HUES6 (cell line): ENCODE measurements around the gene DQX1.

Experiments used
- H3K27ac ChIP-seq: 2 replicates; pipeline ENCODE4 v1.7.0; 2013; ENCODE audit warnings: low read depth, mild to moderate bottlenecking, low read length, inconsistent platforms
- H3K27me3 ChIP-seq: 2 replicates; pipeline ENCODE4 v1.6.1; 2013; ENCODE audit warnings: low read length; ENCODE audit not compliant: control insufficient read depth, insufficient read depth
- H3K36me3 ChIP-seq: 2 replicates; pipeline ENCODE4 v1.6.1; 2013; ENCODE audit warnings: low read length; ENCODE audit not compliant: control insufficient read depth, insufficient read depth
- H3K4me1 ChIP-seq: 2 replicates; pipeline ENCODE4 v1.6.1; 2013; ENCODE audit warnings: low read length; ENCODE audit not compliant: control insufficient read depth, insufficient read depth
- H3K4me3 ChIP-seq: 2 replicates; pipeline ENCODE4 v1.5.1; 2013; ENCODE audit warnings: low read depth, low read length
- H3K9ac ChIP-seq: one replicate; pipeline ENCODE4 v1.6.1; 2013; ENCODE audit warnings: mild to moderate bottlenecking, low read length
- H3K9me3 ChIP-seq: 2 replicates; pipeline ENCODE4 v1.6.1; 2013; ENCODE audit warnings: low read depth, low read length; ENCODE audit not compliant: control insufficient read depth, insufficient read depth

The DQX1 gene

DNA sequence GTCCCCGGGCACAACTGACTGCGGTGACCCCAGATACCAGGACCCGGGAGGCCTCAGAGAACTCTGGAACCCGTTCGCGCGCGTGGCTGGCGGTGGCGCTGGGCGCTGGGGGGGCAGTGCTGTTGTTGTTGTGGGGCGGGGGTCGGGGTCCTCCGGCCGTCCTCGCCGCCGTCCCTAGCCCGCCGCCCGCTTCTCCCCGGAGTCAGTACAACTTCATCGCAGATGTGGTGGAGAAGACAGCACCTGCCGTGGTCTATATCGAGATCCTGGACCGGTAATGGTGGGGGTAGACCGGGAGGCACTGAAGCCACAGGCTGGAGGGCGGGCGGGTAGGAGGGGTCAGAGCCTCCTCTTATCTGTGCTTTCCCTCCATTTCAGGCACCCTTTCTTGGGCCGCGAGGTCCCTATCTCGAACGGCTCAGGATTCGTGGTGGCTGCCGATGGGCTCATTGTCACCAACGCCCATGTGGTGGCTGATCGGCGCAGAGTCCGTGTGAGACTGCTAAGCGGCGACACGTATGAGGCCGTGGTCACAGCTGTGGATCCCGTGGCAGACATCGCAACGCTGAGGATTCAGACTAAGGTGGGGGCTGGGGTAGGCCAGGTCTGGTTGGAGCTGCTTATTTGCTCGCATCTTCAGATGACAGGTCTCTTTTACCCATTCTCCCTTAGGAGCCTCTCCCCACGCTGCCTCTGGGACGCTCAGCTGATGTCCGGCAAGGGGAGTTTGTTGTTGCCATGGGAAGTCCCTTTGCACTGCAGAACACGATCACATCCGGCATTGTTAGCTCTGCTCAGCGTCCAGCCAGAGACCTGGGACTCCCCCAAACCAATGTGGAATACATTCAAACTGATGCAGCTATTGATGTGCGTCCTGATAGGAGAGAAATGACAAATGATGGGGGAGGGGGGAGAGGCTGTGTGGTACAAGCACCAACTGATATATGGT, 4.5 kb upstream of the DQX1 start:
- H3K27me3 ChIP-seq = no peaks in the 10 kb centered on the region
- no peak overlapping the region; the same call in 1 of the 2 replicates for H3K27ac ChIP-seq
- H3K4me1 ChIP-seq = peaks cover 12% of the 10 kb centered on the region
- H3K4me3 ChIP-seq = peak overlapping the region; percentile 99
- peaks cover 58% of the 10 kb centered on the region for H3K36me3 ChIP-seq
- peak overlapping the region; percentile 62 for H3K9ac ChIP-seq
- H3K9me3 ChIP-seq = no peaks in the 10 kb centered on the region

DNA sequence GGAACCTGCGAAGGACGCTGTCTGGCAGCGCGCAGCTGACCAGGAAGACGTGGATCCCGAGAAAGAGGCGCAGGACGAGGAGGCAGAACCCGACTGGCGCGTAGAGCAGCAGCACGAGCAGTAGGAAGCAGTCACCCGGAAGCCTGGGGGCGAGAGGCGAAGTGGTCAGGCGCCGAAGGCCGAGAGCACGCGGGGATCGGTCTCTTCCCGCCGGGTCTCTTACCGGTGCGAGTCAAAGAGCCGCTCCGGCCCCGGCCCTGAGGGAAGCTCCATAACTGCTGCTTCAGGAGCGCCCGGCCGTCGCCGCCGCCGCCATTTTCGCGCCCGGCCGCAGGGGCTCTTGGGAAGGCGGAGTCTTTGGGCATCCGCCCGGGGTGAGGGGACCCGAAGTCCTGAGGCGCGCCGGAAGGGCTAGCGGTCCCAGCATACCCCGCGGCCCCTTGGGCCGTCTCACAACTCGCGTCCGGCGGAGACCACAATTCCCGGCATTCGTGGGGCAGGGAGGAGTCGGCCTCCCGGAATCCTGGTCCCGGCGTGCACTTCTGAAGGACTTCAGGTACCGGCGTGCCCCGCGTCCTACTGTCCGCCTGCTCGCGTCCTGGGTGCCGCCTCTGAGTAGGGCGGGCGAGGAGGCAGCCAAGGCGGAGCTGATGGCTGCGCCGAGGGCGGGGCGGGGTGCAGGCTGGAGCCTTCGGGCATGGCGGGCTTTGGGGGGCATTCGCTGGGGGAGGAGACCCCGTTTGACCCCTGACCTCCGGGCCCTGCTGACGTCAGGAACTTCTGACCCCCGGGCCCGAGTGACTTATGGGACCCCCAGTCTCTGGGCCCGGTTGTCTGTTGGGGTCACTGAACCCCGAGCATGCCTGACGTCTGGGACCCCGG, 3.6 kb upstream of the DQX1 start, which contains the start of the genes AUP1 and HTRA2:
TSS of gene AUP1 (minus strand) at position 350 of the 882 bp plus-strand sequence. CDS start at position 273, 77 bp downstream.
TSS of gene HTRA2 (plus strand) at position 577 of the 882 bp plus-strand sequence. CDS start at position 651, 74 bp downstream.
- H3K27ac ChIP-seq = peak within 1 kb of the TSS; percentile 90
- no peaks in the 10 kb centered on the region for H3K27me3 ChIP-seq
- peak within 1 kb of the TSS; percentile 99 for H3K4me3 ChIP-seq
- peaks cover 57% of the 10 kb centered on the region for H3K36me3 ChIP-seq
- H3K9me3 ChIP-seq = no peaks in the 10 kb centered on the region
- peaks cover 12% of the 10 kb centered on the region for H3K4me1 ChIP-seq
- H3K9ac ChIP-seq = peak within 1 kb of the TSS; percentile 97

DNA sequence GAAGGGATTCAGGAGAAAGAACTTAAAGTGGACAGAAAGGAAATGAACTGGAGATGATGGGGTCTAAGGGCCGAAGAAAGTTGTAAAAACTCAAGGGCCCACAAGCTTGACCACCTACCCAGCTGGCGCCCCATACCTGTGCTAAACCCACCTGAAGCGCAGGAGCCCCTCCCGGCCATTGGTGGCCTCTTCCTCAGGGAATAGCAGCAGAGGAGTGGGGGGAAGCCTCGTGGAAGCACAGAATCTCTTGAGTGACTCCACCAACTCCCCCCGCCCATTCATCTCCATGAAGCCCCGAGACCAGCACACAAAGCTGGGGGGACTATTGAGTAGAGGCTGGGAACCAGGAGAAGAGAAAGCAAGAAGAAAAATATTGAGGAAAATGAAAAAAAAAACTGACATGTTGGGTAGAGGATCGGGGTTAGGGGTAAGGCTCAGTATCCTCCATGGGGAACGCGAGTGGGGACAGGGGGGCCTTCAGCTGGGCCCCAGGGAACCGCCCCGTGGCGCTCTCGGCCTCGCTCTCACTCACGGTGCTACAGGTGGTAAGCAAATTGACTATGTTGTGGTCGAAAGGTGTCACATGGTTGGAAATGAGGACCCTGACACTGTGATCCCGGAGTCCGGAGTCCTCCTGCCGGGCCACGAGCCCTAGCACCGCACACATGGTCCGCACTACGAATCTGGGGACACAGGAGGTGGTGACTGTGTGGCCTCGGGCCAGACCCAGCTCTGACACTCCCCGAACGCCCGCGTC, 2.7 kb upstream of the DQX1 start:
- Histone ChIP-seq H3K36me3 (peaks cover 50% of the 10 kb centered on the region), H3K27me3 (no peaks in the 10 kb centered on the region), H3K4me3 (peak overlapping the region; percentile 99), H3K9me3 (no peaks in the 10 kb centered on the region), H3K27ac (peak overlapping the region; percentile 90), H3K9ac (peak overlapping the region; percentile 97), H3K4me1 (peaks cover 12% of the 10 kb centered on the region)

GRCh38 chr2:74527741-74528140, 1.7 kb upstream of the DQX1 start:
- peaks cover 41% of the 10 kb centered on the region for H3K36me3 ChIP-seq
- no peak overlapping the region for H3K27ac ChIP-seq

DNA sequence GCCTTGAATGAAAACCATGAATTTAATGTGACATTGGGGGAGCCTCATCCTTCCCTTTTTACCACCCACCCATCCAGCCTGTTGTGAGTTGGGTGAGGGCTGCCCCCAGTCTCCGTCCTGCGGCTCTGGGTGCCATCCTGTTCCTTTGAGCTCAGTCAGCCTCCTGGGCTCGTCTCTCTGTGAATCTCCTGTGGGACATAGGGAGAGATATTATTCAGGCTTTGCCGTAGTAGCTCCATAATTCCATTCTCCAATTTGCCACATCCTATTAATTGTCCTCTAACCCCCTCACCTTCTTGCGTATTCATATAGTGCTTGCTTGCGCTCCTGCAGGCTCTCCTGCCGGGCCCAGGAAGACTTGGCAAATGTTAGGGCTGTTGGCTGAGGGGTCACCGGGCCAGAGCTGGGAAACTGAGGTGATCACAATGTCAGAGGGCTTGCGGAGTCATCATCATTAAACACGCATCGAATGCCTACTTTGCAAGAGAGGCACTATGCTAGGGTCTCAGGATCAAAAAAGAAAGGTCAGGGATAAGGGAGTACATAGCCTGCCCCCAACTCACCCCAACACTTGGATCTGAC, 709 bp upstream of the DQX1 start:
- no peak overlapping the region for H3K9ac ChIP-seq
- peaks cover 16% of the 10 kb centered on the region; the same call in 1 of the 2 replicates for H3K27me3 ChIP-seq
- H3K4me1 ChIP-seq = peaks cover 12% of the 10 kb centered on the region
- no peaks in the 10 kb centered on the region for H3K9me3 ChIP-seq
- peaks cover 31% of the 10 kb centered on the region for H3K36me3 ChIP-seq
- H3K27ac ChIP-seq = no peak overlapping the region
- H3K4me3 ChIP-seq = no peak overlapping the region

More at GRCh38 chr2:74527741-74528140, 1.7 kb upstream of the DQX1 start:
- Histone ChIP-seq H3K4me3 (no peak overlapping the region), H3K9ac (no peak overlapping the region), H3K27me3 (peaks cover 6% of the 10 kb centered on the region; the same call in 1 of the 2 replicates), H3K4me1 (peaks cover 12% of the 10 kb centered on the region), H3K9me3 (no peaks in the 10 kb centered on the region)

DNA sequence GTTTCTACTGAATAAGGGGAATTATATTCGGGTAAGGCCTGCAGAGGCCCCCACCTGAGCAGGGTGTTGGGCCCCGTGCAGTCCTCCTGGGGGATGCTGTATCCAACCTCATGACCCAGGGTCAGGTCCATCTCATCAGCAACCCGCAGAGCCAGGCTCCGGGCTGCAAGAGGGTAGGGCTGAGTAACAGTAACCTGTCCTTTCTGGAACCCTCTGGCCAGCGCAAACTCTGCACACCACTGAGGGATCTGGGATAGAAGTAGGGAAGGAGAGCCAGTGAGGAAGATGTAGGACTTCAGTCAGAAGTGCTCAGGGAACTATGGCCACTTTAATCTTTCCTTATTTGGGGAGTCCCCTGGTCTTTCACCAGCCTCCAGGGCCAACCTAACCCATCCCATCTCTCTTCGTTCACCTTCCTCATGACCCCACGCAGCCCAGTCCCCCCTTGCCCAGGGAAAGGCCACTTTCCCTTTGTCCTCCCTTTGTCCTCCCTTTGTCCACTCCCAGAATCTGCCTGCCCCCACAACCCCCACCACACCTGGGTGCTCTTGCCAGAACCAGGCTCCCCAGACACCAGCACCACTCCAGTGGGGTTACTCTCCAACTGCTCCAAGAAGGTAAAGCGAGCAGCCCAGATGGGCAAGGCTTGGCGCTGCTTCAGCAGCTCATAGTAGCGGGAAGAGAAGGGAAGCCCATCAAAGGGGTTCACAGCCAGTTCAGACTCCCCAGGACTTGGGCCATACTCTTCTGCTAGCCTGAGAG, 895 bp downstream of the DQX1 start:
- Histone ChIP-seq H3K27ac (no peak overlapping the region), H3K27me3 (peaks cover 30% of the 10 kb centered on the region), H3K36me3 (peaks cover 27% of the 10 kb centered on the region), H3K9me3 (no peaks in the 10 kb centered on the region), H3K4me3 (no peak overlapping the region), H3K4me1 (peaks cover 7% of the 10 kb centered on the region), H3K9ac (no peak overlapping the region)

- Histone ChIP-seq H3K36me3 (peaks cover 27% of the 10 kb centered on the region), H3K27ac (no peak overlapping the region), H3K27me3 (peaks cover 42% of the 10 kb centered on the region), H3K4me1 (peaks cover 7% of the 10 kb centered on the region), H3K4me3 (no peak overlapping the region), H3K9ac (no peak overlapping the region), H3K9me3 (no peaks in the 10 kb centered on the region)
These were observed 2.0 kb downstream of the DQX1 start for GRCh38 chr2:74524005-74524404.

- H3K27ac ChIP-seq = no peak overlapping the region
- peaks cover 56% of the 10 kb centered on the region for H3K27me3 ChIP-seq
- H3K4me1 ChIP-seq = peaks cover 3% of the 10 kb centered on the region; the same call in 1 of the 2 replicates
- no peaks in the 10 kb centered on the region for H3K9me3 ChIP-seq
- H3K36me3 ChIP-seq = peaks cover 18% of the 10 kb centered on the region
- H3K9ac ChIP-seq = no peak overlapping the region
- H3K4me3 ChIP-seq = no peak overlapping the region
These were observed 3.5 kb downstream of the DQX1 start for GRCh38 chr2:74522516-74522915.

GRCh38 chr2:74516650-74517049, 9.4 kb downstream of the DQX1 start:
- H3K27ac ChIP-seq = no peak overlapping the region
- no peak overlapping the region; the same call in 1 of the 2 replicates for H3K4me3 ChIP-seq
- no peaks in the 10 kb centered on the region for H3K36me3 ChIP-seq
- H3K4me1 ChIP-seq = peaks cover 20% of the 10 kb centered on the region
- H3K27me3 ChIP-seq = peaks cover 98% of the 10 kb centered on the region
- H3K9ac ChIP-seq = no peak overlapping the region
- peaks cover 3% of the 10 kb centered on the region; the same call in 1 of the 2 replicates for H3K9me3 ChIP-seq
